C4-2B (cell line): ENCODE measurements around the gene ITLN2.

Source experiments
- H3K27ac ChIP-seq: fragments of 450-650 bp; 2 replicates; pipeline ENCODE4 v1.5.1; 2017
- ZFX ChIP-seq: fragments of 450-650 bp; IDR thresholded peaks from 2 replicates; pipeline ENCODE4 v1.6.1; 2017
- TF ChIP-seq, protein P1 (sequence below): fragments of 450-650 bp; conservative IDR thresholded peaks from 2 replicates; pipeline ENCODE4 v1.5.1; 2017; ENCODE audit warnings: mild to moderate bottlenecking

Gene ITLN2

DNA sequence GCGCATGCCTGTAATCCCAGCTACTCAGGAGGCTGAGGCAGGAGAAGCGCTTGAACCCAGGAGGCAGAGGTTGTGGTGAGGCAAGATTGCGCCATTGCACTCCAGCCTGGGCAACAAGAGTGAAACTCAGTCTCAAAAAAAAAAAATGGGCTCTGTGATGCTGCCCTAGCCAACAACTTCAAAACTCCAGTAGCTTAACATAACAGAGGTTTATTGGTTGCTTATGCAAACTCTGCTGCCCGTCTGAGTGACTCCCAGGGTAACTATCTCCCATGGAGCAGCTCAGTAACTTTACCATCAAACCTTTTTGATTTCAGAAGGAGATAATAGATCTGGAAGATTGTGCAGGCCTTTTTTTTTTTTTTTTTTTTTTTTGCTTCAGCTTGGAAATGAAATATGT, 18.9 kb upstream of the ITLN2 start:
- TF ChIP-seq, protein P1, sequence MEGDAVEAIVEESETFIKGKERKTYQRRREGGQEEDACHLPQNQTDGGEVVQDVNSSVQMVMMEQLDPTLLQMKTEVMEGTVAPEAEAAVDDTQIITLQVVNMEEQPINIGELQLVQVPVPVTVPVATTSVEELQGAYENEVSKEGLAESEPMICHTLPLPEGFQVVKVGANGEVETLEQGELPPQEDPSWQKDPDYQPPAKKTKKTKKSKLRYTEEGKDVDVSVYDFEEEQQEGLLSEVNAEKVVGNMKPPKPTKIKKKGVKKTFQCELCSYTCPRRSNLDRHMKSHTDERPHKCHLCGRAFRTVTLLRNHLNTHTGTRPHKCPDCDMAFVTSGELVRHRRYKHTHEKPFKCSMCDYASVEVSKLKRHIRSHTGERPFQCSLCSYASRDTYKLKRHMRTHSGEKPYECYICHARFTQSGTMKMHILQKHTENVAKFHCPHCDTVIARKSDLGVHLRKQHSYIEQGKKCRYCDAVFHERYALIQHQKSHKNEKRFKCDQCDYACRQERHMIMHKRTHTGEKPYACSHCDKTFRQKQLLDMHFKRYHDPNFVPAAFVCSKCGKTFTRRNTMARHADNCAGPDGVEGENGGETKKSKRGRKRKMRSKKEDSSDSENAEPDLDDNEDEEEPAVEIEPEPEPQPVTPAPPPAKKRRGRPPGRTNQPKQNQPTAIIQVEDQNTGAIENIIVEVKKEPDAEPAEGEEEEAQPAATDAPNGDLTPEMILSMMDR = no peak
- TF ChIP-seq ZFX = no peak
- H3K27ac ChIP-seq = no peak overlapping the region

DNA sequence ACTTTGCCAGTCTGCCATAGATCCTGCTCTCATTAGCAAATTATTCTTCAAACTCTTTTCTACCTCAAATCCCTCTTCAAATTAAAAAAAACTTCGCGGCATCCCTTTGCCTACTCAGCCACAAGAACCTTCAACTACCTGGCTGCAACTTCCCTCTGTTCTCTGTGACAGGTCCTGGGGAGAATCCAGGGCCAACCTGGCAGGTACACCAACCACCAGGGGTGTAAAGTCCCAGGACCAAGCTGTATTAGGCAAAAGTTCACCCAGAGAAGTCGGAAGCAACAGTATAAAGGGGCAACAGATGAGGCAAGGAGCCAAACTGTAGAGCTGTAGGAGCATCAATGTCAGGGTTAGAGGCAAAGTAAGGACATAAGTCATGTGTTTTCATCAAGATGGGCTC, 18.3 kb upstream of the ITLN2 start:
- TF ChIP-seq ZFX = no peak
- TF ChIP-seq, protein P1 = no peak
- H3K27ac ChIP-seq = no peak overlapping the region

GRCh38 chr1:160971618-160972056, 17.0 kb upstream of the ITLN2 start:
- H3K27ac ChIP-seq = no peak overlapping the region
- TF ChIP-seq, protein P1 = no peak
- TF ChIP-seq ZFX = no peak

- TF ChIP-seq ZFX = no peak
- TF ChIP-seq, protein P1 = no peak
- no peak overlapping the region for H3K27ac ChIP-seq
Measured at GRCh38 chr1:160963521-160963920, 8.9 kb upstream of the ITLN2 start.

DNA sequence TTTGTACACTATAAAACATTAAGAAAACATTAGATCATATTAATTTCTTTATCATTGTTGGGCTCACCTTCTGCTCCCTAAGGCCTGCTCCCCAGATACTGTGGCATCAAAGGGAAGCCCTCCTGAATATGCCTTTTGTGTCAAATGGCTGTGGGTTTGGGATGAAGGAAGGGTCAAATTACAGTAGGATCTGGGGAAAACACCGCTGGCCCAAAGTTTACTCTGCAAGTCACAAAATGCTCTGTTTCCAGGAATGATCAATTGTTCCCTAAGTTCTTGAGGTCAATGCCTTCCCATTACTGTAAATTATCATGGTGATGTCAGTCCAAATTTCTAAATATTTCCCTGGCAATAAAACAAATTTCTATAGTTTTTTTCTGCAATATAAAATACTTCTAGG, 6.8 kb upstream of the ITLN2 start:
- no peak for TF ChIP-seq ZFX
- TF ChIP-seq, protein P1 = no peak
- no peak overlapping the region for H3K27ac ChIP-seq

- TF ChIP-seq, protein P1 = no peak
- no peak for TF ChIP-seq ZFX
- no peak overlapping the region for H3K27ac ChIP-seq
Measured at GRCh38 chr1:160956966-160957365, 2.4 kb upstream of the ITLN2 start.

GRCh38 chr1:160953030-160953429, 1.6 kb downstream of the ITLN2 start:
- no peak for TF ChIP-seq ZFX
- TF ChIP-seq, protein P1 = no peak
- no peak overlapping the region for H3K27ac ChIP-seq
